Ishikawa (cell line): ENCODE data around the gene SLC2A4RG.

Experiments
- CEBPB ChIP-seq: IDR thresholded peaks from 2 replicates; pipeline ENCODE4 v1.6.1; 2012
- CREB1 ChIP-seq: IDR thresholded peaks from 2 replicates; pipeline ENCODE4 v1.6.1; 2012; ENCODE audit warnings: low read depth
- EGR1 ChIP-seq: IDR thresholded peaks from 2 replicates; pipeline ENCODE4 v1.6.1; 2012
- EP300 ChIP-seq: IDR thresholded peaks from 2 replicates; pipeline ENCODE4 v1.6.1; 2012; ENCODE audit warnings: borderline replicate concordance
- FOXM1 ChIP-seq: IDR thresholded peaks from 2 replicates; pipeline ENCODE4 v1.6.1; 2012; ENCODE audit warnings: low read depth, borderline replicate concordance
- NFIC ChIP-seq: IDR thresholded peaks from 2 replicates; pipeline ENCODE4 v1.6.1; 2012
- RAD21 ChIP-seq: IDR thresholded peaks from 2 replicates; pipeline ENCODE4 v1.6.1; 2012; ENCODE audit warnings: low read depth
- TAF1 ChIP-seq: IDR thresholded peaks from 2 replicates; pipeline ENCODE4 v1.6.1; 2012; ENCODE audit warnings: low read depth, mild to moderate bottlenecking
- TCF12 ChIP-seq: IDR thresholded peaks from 2 replicates; pipeline ENCODE4 v1.6.1; 2012; ENCODE audit warnings: low read depth
- TEAD4 ChIP-seq: IDR thresholded peaks from 2 replicates; pipeline ENCODE4 v1.6.1; 2012
- YY1 ChIP-seq: IDR thresholded peaks from 2 replicates; pipeline ENCODE4 v1.6.1; 2012; ENCODE audit warnings: low read depth
- ZBTB7A ChIP-seq: IDR thresholded peaks from 2 replicates; pipeline ENCODE4 v1.6.1; 2012; ENCODE audit warnings: low read depth
- TF ChIP-seq, protein P1 (sequence below): IDR thresholded peaks from 2 replicates; pipeline ENCODE4 v1.6.1; 2012; ENCODE audit warnings: low read depth, mild to moderate bottlenecking
- TF ChIP-seq, protein P2 (sequence below): IDR thresholded peaks from 2 replicates; pipeline ENCODE4 v1.6.1; 2012
- TF ChIP-seq, protein P3 (sequence below): IDR thresholded peaks from 2 replicates; pipeline ENCODE4 v1.6.1; 2012

Gene SLC2A4RG

DNA sequence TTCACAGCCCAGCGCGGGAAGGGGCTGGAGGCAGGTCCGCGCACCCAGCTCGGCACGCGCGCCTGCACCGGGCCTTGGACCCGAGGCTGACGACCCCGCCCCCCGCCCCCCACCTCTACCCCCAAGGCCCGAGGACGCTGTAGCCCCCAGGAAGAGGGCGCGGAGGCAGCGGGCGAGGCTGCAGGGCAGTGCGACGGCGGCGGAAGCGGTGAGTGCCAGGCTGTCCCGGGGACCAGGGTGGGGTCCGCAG lies 2.0 kb upstream of the SLC2A4RG start:
- TF ChIP-seq NFIC (no peak), FOXM1 (no peak), YY1 (no peak), TEAD4 (no peak), EGR1 (no peak), TCF12 (no peak), TAF1 (no peak), RAD21 (no peak), CREB1 (no peak), CEBPB (no peak), ZBTB7A (no peak), EP300 (no peak)
- TF ChIP-seq, protein P1, sequence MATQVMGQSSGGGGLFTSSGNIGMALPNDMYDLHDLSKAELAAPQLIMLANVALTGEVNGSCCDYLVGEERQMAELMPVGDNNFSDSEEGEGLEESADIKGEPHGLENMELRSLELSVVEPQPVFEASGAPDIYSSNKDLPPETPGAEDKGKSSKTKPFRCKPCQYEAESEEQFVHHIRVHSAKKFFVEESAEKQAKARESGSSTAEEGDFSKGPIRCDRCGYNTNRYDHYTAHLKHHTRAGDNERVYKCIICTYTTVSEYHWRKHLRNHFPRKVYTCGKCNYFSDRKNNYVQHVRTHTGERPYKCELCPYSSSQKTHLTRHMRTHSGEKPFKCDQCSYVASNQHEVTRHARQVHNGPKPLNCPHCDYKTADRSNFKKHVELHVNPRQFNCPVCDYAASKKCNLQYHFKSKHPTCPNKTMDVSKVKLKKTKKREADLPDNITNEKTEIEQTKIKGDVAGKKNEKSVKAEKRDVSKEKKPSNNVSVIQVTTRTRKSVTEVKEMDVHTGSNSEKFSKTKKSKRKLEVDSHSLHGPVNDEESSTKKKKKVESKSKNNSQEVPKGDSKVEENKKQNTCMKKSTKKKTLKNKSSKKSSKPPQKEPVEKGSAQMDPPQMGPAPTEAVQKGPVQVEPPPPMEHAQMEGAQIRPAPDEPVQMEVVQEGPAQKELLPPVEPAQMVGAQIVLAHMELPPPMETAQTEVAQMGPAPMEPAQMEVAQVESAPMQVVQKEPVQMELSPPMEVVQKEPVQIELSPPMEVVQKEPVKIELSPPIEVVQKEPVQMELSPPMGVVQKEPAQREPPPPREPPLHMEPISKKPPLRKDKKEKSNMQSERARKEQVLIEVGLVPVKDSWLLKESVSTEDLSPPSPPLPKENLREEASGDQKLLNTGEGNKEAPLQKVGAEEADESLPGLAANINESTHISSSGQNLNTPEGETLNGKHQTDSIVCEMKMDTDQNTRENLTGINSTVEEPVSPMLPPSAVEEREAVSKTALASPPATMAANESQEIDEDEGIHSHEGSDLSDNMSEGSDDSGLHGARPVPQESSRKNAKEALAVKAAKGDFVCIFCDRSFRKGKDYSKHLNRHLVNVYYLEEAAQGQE: no peak
- TF ChIP-seq, protein P2, sequence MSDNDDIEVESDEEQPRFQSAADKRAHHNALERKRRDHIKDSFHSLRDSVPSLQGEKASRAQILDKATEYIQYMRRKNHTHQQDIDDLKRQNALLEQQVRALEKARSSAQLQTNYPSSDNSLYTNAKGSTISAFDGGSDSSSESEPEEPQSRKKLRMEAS: no peak

DNA sequence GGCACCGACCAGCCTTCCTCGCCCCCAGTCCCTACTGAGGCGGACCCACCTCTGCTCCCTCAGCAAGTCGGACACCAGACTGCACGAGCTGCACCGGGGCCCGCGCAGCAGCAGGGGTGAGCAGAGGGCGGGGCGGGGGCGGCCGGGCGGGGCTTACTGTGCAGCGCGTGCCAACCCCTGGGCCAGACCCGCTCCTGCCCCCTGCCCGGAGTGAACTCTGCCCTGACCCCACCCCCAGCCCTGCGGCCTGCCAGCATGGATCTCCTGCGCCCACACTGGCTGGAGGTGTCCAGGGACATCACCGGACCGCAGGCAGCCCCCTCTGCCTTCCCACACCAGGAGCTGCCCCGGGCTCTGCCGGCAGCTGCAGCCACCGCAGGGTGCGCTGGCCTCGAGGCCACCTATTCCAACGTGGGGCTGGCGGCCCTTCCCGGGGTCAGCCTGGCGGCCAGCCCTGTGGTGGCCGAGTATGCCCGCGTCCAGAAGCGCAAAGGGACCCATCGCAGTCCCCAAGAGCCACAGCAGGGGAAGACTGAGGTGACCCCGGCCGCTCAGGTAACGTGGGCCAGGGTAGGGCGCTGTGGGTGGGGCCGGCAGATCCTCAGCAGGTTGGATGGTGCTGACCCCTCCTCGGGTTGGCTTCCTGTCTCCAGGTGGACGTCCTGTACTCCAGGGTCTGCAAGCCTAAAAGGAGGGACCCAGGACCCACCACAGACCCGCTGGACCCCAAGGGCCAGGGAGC lies 1.5 kb upstream of the SLC2A4RG start:
- TF ChIP-seq TEAD4 (no peak), ZBTB7A (no peak), NFIC (no peak), TCF12 (no peak), TAF1 (no peak), EP300 (no peak), YY1 (no peak)
- TF ChIP-seq, protein P1: no peak
- TF ChIP-seq, protein P2: no peak

DNA sequence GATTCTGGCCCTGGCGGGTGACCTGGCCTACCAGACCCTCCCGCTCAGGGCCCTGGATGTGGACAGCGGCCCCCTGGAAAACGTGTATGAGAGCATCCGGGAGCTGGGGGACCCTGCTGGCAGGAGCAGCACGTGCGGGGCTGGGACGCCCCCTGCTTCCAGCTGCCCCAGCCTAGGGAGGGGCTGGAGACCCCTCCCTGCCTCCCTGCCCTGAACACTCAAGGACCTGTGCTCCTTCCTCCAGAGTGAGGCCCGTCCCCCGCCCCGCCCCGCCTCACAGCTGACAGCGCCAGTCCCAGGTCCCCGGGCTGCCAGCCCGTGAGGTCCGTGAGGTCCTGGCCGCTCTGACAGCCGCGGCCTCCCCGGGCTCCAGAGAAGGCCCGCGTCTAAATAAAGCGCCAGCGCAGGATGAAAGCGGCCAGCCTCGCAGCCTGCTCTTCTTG lies 868 bp upstream of the SLC2A4RG start:
- TF ChIP-seq TCF12 (no peak), YY1 (no peak), FOXM1 (no peak), TAF1 (no peak), NFIC (no peak), EGR1 (no peak)

DNA sequence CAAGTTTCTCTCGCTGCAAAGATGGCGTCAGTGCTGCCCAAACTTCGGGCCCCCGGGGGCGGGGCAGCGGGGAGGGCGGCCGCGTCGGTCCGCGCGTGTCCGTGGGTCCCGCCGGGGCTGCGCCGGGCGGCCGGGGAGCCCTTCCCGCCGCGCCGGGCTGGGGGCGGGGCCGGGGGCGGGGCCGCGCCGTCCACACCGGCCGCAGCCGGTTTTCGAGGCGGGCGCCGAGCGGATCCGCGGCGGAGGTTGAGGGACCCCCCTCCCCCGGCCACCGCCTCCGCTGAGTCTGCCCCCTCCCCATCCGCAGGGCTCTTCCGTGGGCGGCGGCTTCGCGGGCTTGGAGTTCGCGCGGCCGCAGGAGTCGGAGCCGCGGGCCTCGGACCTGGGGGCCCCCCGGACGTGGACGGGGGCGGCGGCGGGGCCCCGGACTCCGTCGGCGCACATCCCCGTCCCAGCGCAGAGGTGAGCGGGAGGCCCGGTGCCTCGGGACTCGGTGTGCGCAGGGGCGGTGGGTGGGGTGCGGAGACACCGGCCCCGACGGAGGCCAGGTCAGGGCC lies 572 bp downstream of the SLC2A4RG start:
- 0 out of 2 replicates have a peak, but pooled peaks have one; percentile 33 for TF ChIP-seq EGR1
- no peak; the same call in 1 of the 2 replicates for TF ChIP-seq ZBTB7A
- TF ChIP-seq YY1: no peak

DNA sequence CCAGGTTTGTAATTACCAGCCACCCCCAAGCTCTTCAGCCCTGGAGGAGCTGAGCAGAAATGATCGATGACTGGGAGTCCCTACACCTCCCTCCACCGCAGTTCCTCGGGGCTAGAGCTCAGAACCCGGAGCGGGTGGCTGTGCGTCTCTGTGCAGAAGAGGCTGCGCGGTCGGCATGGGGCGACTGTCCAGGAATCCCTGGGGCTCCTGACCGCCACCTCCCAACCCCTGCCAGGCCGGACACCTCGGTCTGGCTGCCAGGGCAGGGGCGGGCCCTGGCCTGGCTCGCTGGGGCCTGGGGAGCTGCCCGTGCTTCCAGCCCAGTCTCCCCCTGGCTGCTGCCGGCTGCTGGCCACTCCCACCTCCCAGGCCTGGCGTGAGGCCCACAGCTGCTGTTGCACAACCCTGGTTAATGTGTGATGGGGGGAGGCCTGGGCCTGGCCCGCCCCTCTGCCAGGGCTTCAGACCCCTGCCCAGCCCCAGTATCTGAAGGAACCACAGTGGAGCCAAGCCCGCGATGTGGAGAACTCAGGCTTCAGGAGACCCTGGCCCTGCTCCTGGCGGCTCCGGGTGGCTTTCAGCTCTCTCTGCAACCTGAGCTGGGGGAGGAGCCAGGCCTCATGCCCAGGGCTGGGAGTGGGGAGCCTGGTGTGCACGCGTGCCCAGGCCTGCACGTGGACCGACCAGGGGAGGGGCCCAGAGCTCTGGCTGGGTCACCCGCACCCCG lies 1.2 kb downstream of the SLC2A4RG start:
- TF ChIP-seq CEBPB (peak; percentile 99), YY1 (peak; percentile 57; the same call in 1 of the 2 replicates), NFIC (peak; percentile 88), EP300 (no peak; the same call in none of the 2 replicates), TCF12 (no peak; the same call in 1 of the 2 replicates), CREB1 (no peak; the same call in 1 of the 2 replicates), RAD21 (peak; percentile 10; the same call in 1 of the 2 replicates), TEAD4 (peak; percentile 45), TAF1 (peak; percentile 63; the same call in 1 of the 2 replicates), EGR1 (no peak), ZBTB7A (no peak; the same call in none of the 2 replicates), FOXM1 (no peak)
- TF ChIP-seq, protein P2: peak; percentile 94
- TF ChIP-seq, protein P3, sequence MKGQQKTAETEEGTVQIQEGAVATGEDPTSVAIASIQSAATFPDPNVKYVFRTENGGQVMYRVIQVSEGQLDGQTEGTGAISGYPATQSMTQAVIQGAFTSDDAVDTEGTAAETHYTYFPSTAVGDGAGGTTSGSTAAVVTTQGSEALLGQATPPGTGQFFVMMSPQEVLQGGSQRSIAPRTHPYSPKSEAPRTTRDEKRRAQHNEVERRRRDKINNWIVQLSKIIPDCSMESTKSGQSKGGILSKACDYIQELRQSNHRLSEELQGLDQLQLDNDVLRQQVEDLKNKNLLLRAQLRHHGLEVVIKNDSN: peak; percentile 82
- TF ChIP-seq, protein P1: no peak
